Measurements from ENCODE around the gene RGS19. TPM values are rescaled to one million over a fixed set of nuclear protein-coding genes. Genes with fewer than 3 reads are reported as not detected.

RGS19 gene
- total and polyA plus RNA-seq, 11 donors: 3.2 to 25.6 (median 5.3) TPM

DNA sequence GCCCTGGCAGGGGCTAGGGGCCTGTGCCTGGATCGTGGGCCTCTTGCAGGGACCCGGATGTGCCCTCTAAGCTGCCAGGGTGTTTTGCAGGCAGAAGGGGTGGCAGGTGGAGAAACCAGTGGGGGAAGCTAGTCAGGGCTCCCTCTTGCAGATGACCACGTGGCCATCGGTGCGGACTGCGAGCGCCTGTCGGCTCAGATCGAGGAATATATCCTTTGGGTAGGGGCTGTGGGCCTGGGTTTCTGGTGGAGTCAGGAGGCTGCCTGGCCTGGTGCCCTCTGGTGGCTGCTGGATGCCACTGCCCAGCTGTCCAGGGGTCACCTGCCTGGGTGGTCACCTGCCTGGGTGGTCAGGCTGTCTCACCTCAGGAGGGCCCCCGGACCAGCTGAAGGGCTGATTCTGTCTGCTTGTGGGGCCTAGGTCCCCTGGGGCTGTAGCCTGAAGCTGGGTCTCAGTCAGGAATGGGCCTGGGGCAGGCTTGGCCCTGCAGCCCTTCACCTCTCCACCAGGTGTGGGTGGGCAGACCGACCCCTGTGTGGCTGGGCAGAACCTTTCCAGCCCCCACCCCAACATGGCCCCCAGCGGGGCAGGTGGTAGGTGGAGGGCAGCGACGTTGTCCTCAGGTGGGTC is 9.6 kb downstream of the RGS19 start:
- DNase-seq (no peak), ATAC-seq (no peak)
- Histone ChIP-seq H3K27me3 (no peaks in the 10 kb centered on the region), H3K4me1 (peaks cover 0 to 22% (median under 1%) of the 10 kb centered on the region in 12 donors), H3K27ac (no peak overlapping the region), H3K4me3 (no peak overlapping the region), H3K36me3 (peaks cover 0 to 31% (median 20%) of the 10 kb centered on the region in 9 donors), H3K9me3 (no peaks in the 10 kb centered on the region)
- intact Hi-C loops (cut with DNase I): loop anchor here in 1 of 10 donors (10.0 kb wide), 1 partner anchor 175 kb away; the partner anchor contains the start of gene DNAJC5
- WGBS, 4 donors: 62 to 87% (median 64%) methylated on average over 6 to 14 of the region's 14 CpGs
- no peak for TF ChIP-seq POLR2A (IDR thresholded peaks at IDR 0.05)
- TF ChIP-seq, protein P1, sequence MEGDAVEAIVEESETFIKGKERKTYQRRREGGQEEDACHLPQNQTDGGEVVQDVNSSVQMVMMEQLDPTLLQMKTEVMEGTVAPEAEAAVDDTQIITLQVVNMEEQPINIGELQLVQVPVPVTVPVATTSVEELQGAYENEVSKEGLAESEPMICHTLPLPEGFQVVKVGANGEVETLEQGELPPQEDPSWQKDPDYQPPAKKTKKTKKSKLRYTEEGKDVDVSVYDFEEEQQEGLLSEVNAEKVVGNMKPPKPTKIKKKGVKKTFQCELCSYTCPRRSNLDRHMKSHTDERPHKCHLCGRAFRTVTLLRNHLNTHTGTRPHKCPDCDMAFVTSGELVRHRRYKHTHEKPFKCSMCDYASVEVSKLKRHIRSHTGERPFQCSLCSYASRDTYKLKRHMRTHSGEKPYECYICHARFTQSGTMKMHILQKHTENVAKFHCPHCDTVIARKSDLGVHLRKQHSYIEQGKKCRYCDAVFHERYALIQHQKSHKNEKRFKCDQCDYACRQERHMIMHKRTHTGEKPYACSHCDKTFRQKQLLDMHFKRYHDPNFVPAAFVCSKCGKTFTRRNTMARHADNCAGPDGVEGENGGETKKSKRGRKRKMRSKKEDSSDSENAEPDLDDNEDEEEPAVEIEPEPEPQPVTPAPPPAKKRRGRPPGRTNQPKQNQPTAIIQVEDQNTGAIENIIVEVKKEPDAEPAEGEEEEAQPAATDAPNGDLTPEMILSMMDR (IDR thresholded peaks at IDR 0.05): peak; percentile 42 to 72 (median 66)

DNA sequence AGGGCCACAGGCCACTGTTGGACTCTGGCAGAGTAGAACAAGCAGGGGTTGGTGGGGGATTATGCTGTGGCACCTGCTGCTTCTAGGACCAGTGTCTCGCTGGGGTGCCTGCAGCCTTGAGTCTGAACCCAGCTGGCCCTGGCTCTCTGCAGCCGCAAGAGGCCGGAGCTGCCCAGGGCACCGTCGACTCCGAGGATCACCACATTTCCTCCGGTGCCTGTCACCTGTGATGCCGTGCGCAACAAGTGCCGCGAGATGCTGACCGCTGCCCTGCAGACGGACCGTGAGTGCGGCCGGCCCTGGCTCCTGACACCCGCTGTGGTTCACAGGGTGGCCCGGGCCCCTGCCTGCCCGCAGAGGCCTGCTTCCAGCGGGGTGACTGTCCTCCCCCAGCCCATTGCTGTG is 10.1 kb downstream of the RGS19 start:
- peaks cover 0 to 27% (median 19%) of the 10 kb centered on the region in 9 donors for H3K36me3 ChIP-seq
- H3K4me3 ChIP-seq: no peak overlapping the region
- ATAC-seq: no peak
- no peak for DNase-seq
- H3K27ac ChIP-seq: no peak overlapping the region
- no peak for TF ChIP-seq POLR2A (IDR thresholded peaks at IDR 0.05)
- TF ChIP-seq, protein P1 (IDR thresholded peaks at IDR 0.05): no peak
- 88 to 93% (median 93%) methylated on average over 8 to 20 of the region's 20 CpGs for WGBS, 4 donors
- H3K9me3 ChIP-seq: no peaks in the 10 kb centered on the region
- H3K4me1 ChIP-seq: peaks cover 0 to 27% (median 5%) of the 10 kb centered on the region in 12 donors
- H3K27me3 ChIP-seq: no peaks in the 10 kb centered on the region
- intact Hi-C loops (cut with DNase I): loop anchor here in 1 of 10 donors (10.0 kb wide), 1 partner anchor 174 kb away; the partner anchor contains the start of gene DNAJC5

DNA sequence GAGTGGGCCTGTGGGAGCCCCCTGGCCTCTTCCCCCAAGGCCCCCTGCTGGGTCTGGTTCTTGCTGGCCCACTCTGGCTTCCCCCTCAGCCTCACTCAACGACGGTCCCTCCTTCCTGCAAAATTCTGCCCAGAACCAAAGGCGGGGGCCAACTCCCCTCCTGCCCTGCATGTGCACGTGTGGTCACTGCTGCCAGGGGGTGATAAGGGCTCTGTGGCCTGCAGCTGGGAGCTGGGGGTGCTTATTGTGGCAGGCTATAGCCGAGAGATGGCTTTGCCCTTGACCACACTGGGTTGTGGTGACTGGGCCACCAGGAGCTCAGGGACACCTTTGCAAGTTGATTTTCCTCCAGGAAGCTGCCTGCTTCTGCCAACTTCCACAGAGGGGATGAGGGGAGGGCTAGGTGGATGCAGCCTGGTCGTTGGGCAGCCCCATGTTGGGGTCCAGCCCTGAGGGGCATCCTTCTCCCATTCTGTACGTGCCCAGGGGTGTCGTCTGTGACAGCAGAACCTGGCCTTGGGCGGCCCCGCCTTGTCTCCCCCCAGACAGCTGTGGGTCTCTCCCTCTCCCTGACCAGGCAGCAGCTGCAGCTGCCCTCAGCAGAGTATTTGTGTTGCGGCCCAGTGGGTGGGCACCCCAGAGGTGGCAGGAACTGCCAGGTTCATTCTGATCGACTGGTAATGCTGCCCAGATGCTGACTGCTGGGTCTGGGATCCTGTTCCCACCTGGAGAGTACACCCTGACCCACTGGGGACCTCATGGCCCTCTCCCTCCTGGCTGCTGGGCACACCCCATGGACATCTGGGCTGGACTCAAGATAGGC is 10.7 kb downstream of the RGS19 start:
- TF ChIP-seq POLR2A (IDR thresholded peaks at IDR 0.05): no peak
- TF ChIP-seq, protein P1 (IDR thresholded peaks at IDR 0.05): no peak
- Histone ChIP-seq H3K27ac (no peak overlapping the region), H3K36me3 (peaks cover 0 to 21% (median 14%) of the 10 kb centered on the region in 9 donors), H3K27me3 (no peaks in the 10 kb centered on the region), H3K9me3 (no peaks in the 10 kb centered on the region), H3K4me3 (no peak overlapping the region), H3K4me1 (peaks cover 2 to 33% (median 11%) of the 10 kb centered on the region in 12 donors)
- DNase-seq (no peak), ATAC-seq (no peak)
- 78 to 92% (median 85%) methylated on average over 10 to 12 of the region's 12 CpGs for WGBS, 4 donors
- intact Hi-C loops (cut with DNase I): loop anchor here in 1 of 10 donors (10.0 kb wide), 1 partner anchor 174 kb away; the partner anchor contains the start of gene DNAJC5

Data from heart left ventricle (tissue), 16 donors.